PC-3 (cell line): ENCODE measurements around the gene PRKCQ. TPM values are rescaled to one million over a fixed set of nuclear protein-coding genes. Genes with fewer than 3 reads are reported as not detected.
"Not testable (repeated sequence)": the region's sequence is repeated elsewhere in the genome, so short reads cannot be mapped to it uniquely, and the experiment has no call there.

Experiments used
- ATAC-seq: fragments of 200-7000 bp; cut with Tn5 transposase; 2 replicates; pipeline ENCODE4 v1.9.1; 2020; ENCODE audit warnings: mild to moderate bottlenecking, moderate library complexity
- BruUV-seq: library from RNA; stranded (reverse); fragments of 400-500 nt; replicated peaks from 2 replicates; lab custom pipeline; 2021; lab: Mats Ljungman, UMichigan
- CTCF ChIA-PET: fragments of 300-600 bp; sonication (Branson Sonifier 250); formaldehyde crosslinking; loops from one replicate; lab custom pipeline; 2022; ENCODE audit warnings: antibody characterized with exemption; lab: Charles Lee
- POLR2A ChIA-PET: fragments of 300-600 bp; sonication (Branson Sonifier 250); formaldehyde crosslinking; loops from one replicate; lab custom pipeline; 2022; ENCODE audit warnings: antibody characterized with exemption; ENCODE audit not compliant: unreplicated experiment; lab: Charles Lee
- DNase-seq: peaks from one replicate; pipeline ENCODE4 v3.0.0-alpha.2; 2015
- H2AFZ ChIP-seq: fragments of 300-600 bp; sonication (generic); 2 replicates; pipeline ENCODE4 v1.6.0; 2016; ENCODE audit warnings: antibody characterized with exemption, low read length
- H3F3A ChIP-seq: fragments of 300-600 bp; sonication (generic); one replicate; pipeline ENCODE4 v1.6.0; 2017; ENCODE audit warnings: antibody characterized with exemption, low read length, control low read depth, mild to moderate bottlenecking; ENCODE audit not compliant: unreplicated experiment
- H3K27ac ChIP-seq: fragments of 300-600 bp; sonication (generic); 2 replicates; pipeline ENCODE4 v1.5.1; 2016; ENCODE audit warnings: mild to moderate bottlenecking, low read length
- H3K27me3 ChIP-seq: fragments of 300-600 bp; sonication (generic); 2 replicates; pipeline ENCODE4 v1.6.1; 2016; ENCODE audit warnings: low read length, mixed read lengths
- H3K36me3 ChIP-seq: fragments of 300-600 bp; sonication (generic); 2 replicates; pipeline ENCODE4 v1.6.1; 2016; ENCODE audit warnings: low read depth, mixed run types, low read length, mixed read lengths
- H3K4me1 ChIP-seq: fragments of 300-600 bp; sonication (generic); 2 replicates; pipeline ENCODE4 v1.5.1; 2016; ENCODE audit warnings: low read length; ENCODE audit not compliant: insufficient read depth
- H3K4me2 ChIP-seq: fragments of 300-600 bp; sonication (generic); 2 replicates; pipeline ENCODE4 v1.6.0; 2016; ENCODE audit warnings: low read length
- H3K4me3 ChIP-seq: fragments of 300-600 bp; sonication (generic); 2 replicates; pipeline ENCODE4 v1.5.1; 2016; ENCODE audit warnings: mild to moderate bottlenecking, low read length, mixed read lengths
- H3K79me2 ChIP-seq: fragments of 300-600 bp; sonication (generic); 2 replicates; pipeline ENCODE4 v1.6.1; 2017; ENCODE audit warnings: low read length, mixed read lengths
- H3K9ac ChIP-seq: fragments of 300-600 bp; sonication (generic); 2 replicates; pipeline ENCODE4 v1.6.0; 2016; ENCODE audit warnings: mild to moderate bottlenecking, low read length
- H3K9me2 ChIP-seq: fragments of 300-600 bp; sonication (generic); replicated peaks from 2 replicates; pipeline ENCODE4 v1.6.1; 2016; ENCODE audit warnings: mixed run types, low read length, mixed read lengths
- H3K9me3 ChIP-seq: fragments of 300-600 bp; sonication (generic); 2 replicates; pipeline ENCODE4 v1.6.1; 2016; ENCODE audit warnings: low read length, mixed read lengths
- H4K20me1 ChIP-seq: fragments of 300-600 bp; sonication (generic); 2 replicates; pipeline ENCODE4 v1.6.1; 2016; ENCODE audit warnings: low read length, mixed read lengths
- EZH2 ChIP-seq: fragments of 300-600 bp; sonication (generic); IDR thresholded peaks from one replicate; pipeline ENCODE4 v1.6.1; 2017; ENCODE audit warnings: antibody characterized with exemption, mild to moderate bottlenecking, low read length; ENCODE audit not compliant: unreplicated experiment
- EZH2phosphoT487 ChIP-seq: fragments of 300-600 bp; sonication (generic); IDR thresholded peaks from 2 replicates; pipeline ENCODE4 v1.6.1; 2018; ENCODE audit warnings: mild to moderate bottlenecking, antibody characterized with exemption, low read length, borderline replicate concordance
- intact Hi-C: fragments of 100-400 bp; cut with micrococcal nuclease; formaldehyde crosslinking; loops from 2 replicates; pipeline ENCODE4 v1.9.0; 2023
- total RNA-seq: library from RNA; depleted of rRNA; stranded (reverse); fragments of >200 nt; gene quantifications from 2 replicates; pipeline ENCODE4 v1.2.3, GENCODE V29; 2014
- TF ChIP-seq, protein P1 (sequence below): fragments of 300-600 bp; sonication (generic); conservative IDR thresholded peaks from 2 replicates; pipeline ENCODE4 v1.5.1; 2017; ENCODE audit warnings: antibody characterized with exemption, low read depth, mild to moderate bottlenecking, low read length

Gene PRKCQ
- total RNA-seq, 1 experiment from 2014 or later, result not detected

- Histone ChIP-seq H3K9ac (no peak overlapping the region), H3K4me3 (no peak overlapping the region), H4K20me1 (no peaks in the 10 kb centered on the region), H3K27ac (no peak overlapping the region), H3K9me3 (no peaks in the 10 kb centered on the region), H3K9me2 (no peaks in the 10 kb centered on the region), H2AFZ (no peak overlapping the region), H3K4me1 (no peaks in the 10 kb centered on the region), H3K4me2 (no peak overlapping the region), H3K36me3 (no peaks in the 10 kb centered on the region), H3K27me3 (peaks cover 18% of the 10 kb centered on the region; the same call in 1 of the 2 replicates), H3K79me2 (no peaks in the 10 kb centered on the region), H3F3A (no peaks in the 10 kb centered on the region)
- TF ChIP-seq EZH2phosphoT487 (no peak), EZH2 (no peak)
- TF ChIP-seq, protein P1, sequence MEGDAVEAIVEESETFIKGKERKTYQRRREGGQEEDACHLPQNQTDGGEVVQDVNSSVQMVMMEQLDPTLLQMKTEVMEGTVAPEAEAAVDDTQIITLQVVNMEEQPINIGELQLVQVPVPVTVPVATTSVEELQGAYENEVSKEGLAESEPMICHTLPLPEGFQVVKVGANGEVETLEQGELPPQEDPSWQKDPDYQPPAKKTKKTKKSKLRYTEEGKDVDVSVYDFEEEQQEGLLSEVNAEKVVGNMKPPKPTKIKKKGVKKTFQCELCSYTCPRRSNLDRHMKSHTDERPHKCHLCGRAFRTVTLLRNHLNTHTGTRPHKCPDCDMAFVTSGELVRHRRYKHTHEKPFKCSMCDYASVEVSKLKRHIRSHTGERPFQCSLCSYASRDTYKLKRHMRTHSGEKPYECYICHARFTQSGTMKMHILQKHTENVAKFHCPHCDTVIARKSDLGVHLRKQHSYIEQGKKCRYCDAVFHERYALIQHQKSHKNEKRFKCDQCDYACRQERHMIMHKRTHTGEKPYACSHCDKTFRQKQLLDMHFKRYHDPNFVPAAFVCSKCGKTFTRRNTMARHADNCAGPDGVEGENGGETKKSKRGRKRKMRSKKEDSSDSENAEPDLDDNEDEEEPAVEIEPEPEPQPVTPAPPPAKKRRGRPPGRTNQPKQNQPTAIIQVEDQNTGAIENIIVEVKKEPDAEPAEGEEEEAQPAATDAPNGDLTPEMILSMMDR, result no peak
- DNase-seq (no peak), ATAC-seq (no peak)
- CTCF ChIA-PET, result no interaction called here
- BruUV-seq, result no TSS peak
- intact Hi-C loops, result no loop called here
- POLR2A ChIA-PET, result no interaction called here
Measured at GRCh38 chr10:6583447-6583846, 3.4 kb upstream of the PRKCQ start.

GRCh38 chr10:6582913-6583312, 2.8 kb upstream of the PRKCQ start:
- intact Hi-C loops, H3K9me3 ChIP-seq, H3K36me3 ChIP-seq, H3F3A ChIP-seq, H3K27ac ChIP-seq, POLR2A ChIA-PET, ATAC-seq, H2AFZ ChIP-seq, DNase-seq, H3K4me1 ChIP-seq, H3K4me3 ChIP-seq, H3K9me2 ChIP-seq, H3K9ac ChIP-seq, BruUV-seq, H3K79me2 ChIP-seq, H3K4me2 ChIP-seq, H4K20me1 ChIP-seq, CTCF ChIA-PET: not testable (repeated sequence)
- peaks cover 22% of the 10 kb centered on the region; the same call in 1 of the 2 replicates for H3K27me3 ChIP-seq

- H3K79me2 ChIP-seq, result no peaks in the 10 kb centered on the region
Measured at GRCh38 chr10:6582298-6582697, 2.2 kb upstream of the PRKCQ start.

More at GRCh38 chr10:6582298-6582697, 2.2 kb upstream of the PRKCQ start:
- Histone ChIP-seq H3K27ac (no peak overlapping the region), H3K36me3 (no peaks in the 10 kb centered on the region), H3F3A (no peaks in the 10 kb centered on the region), H3K4me1 (no peaks in the 10 kb centered on the region), H2AFZ (no peak overlapping the region), H3K27me3 (peaks cover 29% of the 10 kb centered on the region; the same call in 1 of the 2 replicates), H3K9me2 (no peaks in the 10 kb centered on the region), H4K20me1 (no peaks in the 10 kb centered on the region), H3K4me2 (no peak overlapping the region), H3K4me3 (no peak overlapping the region), H3K9ac (no peak overlapping the region), H3K9me3 (no peaks in the 10 kb centered on the region)
- no TSS peak for BruUV-seq
- ChIA-PET CTCF (no interaction called here), POLR2A (no interaction called here)
- no peak for ATAC-seq
- TF ChIP-seq EZH2phosphoT487, result no peak
- TF ChIP-seq EZH2, result no peak
- TF ChIP-seq, protein P1, result no peak
- DNase-seq, result no peak
- intact Hi-C loops, result no loop called here
